Sigmoid colon (tissue), 4 donors: ENCODE measurements around the gene ZNF575.

Source experiments
- CTCF ChIP-seq, 4 experiments: fragments of 450-650 bp in 3 of 4; fragments of 200-600 bp in 1 of 4; IDR thresholded peaks; one replicate each; pipeline ENCODE4 v1.5.1; 2016 to 2019; ENCODE audit warnings: antibody characterized with exemption in 4 of 4, mild to moderate bottlenecking in 3 of 4, moderate library complexity in 2 of 4
- EP300 ChIP-seq, 4 donors: sonication (generic); formaldehyde crosslinking; IDR thresholded peaks; one replicate each; pipeline ENCODE4 v1.6.1; 2017; ENCODE audit warnings: antibody characterized with exemption in 4 of 4
- POLR2AphosphoS5 ChIP-seq, 4 donors: sonication (generic); formaldehyde crosslinking; IDR thresholded peaks; one replicate each; pipeline ENCODE4 v1.6.1; 2017; ENCODE audit warnings: antibody characterized with exemption in 4 of 4

DNA sequence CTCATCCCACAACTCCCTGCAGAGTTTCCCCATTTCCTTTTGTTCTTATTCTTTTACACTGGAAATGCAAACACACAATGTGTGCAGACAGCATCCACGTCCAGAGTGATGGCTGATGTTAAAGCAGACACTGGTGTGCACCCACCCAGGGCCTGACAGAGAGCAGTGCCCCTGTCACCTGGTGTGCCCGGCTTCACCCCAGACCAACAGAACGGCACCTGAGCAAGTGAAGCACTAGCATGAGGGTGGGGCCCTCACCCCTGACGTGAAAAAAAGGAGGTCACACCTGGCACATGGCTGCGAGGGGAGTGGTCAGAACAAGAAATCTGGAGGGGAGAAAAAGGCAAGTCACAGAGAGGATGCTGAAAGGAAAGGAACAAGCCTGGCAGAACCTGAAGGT, 12.3 kb downstream of the ZNF575 start:
- TF ChIP-seq CTCF (IDR thresholded peaks at IDR 0.05) (no peak), EP300 (IDR thresholded peaks at IDR 0.05) (no peak), POLR2AphosphoS5 (IDR thresholded peaks at IDR 0.05) (no peak)
